ENCODE data around the gene RPS5. TPM values are rescaled to one million over a fixed set of nuclear protein-coding genes. Genes with fewer than 3 reads are reported as not detected.
"Not testable (repeated sequence)": the region's sequence is repeated elsewhere in the genome, so short reads cannot be mapped to it uniquely, and the experiment has no call there.

The RPS5 gene
- total RNA-seq, 1 donor = 1,453 TPM

GRCh38 chr19:58400316-58400915, 13.3 kb downstream of the RPS5 start:
- H3K4me3 ChIP-seq (ENCODE audit: low read depth, low read length) = peak overlapping the region; percentile 83
- DNase-seq (ENCODE audit: low read depth) = no peak
- TF ChIP-seq, protein P1, sequence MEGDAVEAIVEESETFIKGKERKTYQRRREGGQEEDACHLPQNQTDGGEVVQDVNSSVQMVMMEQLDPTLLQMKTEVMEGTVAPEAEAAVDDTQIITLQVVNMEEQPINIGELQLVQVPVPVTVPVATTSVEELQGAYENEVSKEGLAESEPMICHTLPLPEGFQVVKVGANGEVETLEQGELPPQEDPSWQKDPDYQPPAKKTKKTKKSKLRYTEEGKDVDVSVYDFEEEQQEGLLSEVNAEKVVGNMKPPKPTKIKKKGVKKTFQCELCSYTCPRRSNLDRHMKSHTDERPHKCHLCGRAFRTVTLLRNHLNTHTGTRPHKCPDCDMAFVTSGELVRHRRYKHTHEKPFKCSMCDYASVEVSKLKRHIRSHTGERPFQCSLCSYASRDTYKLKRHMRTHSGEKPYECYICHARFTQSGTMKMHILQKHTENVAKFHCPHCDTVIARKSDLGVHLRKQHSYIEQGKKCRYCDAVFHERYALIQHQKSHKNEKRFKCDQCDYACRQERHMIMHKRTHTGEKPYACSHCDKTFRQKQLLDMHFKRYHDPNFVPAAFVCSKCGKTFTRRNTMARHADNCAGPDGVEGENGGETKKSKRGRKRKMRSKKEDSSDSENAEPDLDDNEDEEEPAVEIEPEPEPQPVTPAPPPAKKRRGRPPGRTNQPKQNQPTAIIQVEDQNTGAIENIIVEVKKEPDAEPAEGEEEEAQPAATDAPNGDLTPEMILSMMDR (IDR thresholded peaks at IDR 0.05; ENCODE audit: insufficient read depth, low read length) = no peak

DNA sequence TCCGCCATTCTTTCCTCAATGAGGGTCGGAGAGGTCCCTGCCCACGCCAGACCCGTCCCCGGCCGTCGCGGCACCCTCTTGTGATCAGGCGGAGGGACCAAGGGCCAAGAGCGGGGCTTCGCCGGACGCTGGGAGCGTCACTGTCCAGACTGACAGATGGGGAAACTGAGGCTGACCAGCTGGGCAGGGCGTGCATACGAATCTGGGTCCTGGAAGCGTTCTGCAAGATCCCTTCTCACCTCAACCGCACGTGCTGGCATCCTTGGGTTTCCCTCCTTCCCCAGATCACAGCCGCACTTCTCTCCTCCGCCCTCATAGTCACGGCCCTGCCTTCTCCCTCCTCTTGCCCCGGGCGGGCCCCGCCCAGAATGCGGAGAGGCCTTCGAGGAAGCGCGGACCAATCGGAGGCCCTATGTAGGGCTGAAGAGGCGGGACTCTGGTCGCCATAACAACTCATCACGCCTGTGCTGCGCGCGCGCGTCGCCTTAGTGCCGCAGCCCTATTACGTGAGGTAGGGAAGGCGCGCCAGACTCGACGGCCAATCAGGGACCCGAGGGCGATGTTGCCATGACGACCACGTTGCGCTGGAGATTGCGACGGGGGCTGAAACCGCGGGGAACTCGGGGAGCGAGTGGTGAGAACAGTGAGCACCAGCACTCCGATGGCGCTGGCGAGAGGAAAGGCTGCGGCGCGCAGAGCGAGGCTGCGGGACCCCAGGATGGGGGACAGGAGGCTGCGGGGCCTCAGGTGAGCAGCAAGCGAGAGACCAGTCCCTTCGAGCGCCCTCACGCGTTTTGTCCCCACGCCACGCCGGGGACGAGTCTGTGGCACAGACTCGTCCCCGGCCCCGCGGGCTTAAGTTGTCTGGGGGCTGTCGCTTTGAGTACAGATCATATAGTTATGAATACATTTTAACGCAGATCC, 14.1 kb downstream of the RPS5 start:
- H3K4me3 ChIP-seq (ENCODE audit: low read depth, low read length) = peak overlapping the region; percentile 87
- TF ChIP-seq, protein P1 (IDR thresholded peaks at IDR 0.05; ENCODE audit: insufficient read depth, low read length) = no peak
- peak; percentile 99 for DNase-seq (ENCODE audit: low read depth)

DNA sequence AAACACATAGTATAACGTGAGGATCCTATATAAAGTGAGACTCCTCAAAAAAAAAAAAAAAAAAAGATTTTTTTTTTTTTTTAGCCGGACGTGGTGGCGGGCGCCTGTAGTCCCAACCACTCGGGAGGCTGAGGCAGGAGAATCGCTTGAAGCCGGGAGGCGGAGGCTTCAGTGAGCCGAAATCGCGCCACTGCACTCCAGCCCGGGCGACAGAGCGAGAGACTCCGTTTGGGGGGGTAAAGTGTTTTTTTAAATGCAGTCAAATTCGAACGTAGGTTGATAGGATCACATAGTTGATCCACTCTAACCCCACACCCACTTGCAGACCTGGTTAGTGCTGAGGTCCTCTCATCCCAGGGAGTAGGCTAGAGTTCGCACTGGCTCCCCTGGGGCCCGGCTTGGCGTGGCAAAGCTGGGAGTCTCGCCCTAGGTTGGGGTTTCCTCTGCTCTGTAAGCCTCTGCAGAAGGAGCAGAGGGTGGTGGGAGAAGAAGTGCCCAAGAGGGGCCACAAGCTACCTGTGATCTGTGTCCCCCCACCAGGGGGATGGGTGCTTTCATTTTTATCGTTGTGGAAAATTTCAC, 14.9 kb downstream of the RPS5 start:
- TF ChIP-seq, protein P1 (IDR thresholded peaks at IDR 0.05; ENCODE audit: insufficient read depth, low read length) = no peak

DNA sequence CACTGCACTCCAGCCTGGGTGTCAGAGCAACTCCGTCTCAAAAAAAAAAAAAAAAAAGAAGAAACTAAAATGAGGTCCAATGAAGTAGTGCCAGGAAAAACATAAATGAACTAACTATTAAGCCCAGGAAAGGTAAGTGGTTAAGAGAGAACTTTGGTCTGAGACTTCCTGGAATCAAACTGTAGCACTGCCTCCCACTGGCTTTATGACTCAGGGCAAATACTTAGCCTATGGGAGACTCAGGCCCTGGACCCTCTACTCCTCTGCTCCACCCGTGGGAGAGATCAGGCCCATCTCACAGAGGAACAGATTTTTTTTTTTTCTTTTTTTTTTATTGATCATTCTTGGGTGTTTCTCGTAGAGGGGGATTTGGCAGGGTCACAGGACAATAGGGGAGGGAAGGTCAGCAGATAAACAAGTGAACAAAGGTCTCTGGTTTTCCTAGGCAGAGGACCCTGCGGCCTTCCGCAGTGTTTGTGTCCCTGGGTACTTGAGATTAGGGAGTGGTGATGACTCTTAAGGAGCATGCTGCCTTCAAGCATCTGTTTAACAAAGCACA, 16.9 kb downstream of the RPS5 start:
- not testable (repeated sequence) for H3K4me3 ChIP-seq (ENCODE audit: low read depth, low read length); DNase-seq (ENCODE audit: low read depth)

More for the DNA sequence above, 14.9 kb downstream of the RPS5 start:
- peak overlapping the region; percentile 87 for H3K4me3 ChIP-seq (ENCODE audit: low read depth, low read length)
- no peak for DNase-seq (ENCODE audit: low read depth)

DNA sequence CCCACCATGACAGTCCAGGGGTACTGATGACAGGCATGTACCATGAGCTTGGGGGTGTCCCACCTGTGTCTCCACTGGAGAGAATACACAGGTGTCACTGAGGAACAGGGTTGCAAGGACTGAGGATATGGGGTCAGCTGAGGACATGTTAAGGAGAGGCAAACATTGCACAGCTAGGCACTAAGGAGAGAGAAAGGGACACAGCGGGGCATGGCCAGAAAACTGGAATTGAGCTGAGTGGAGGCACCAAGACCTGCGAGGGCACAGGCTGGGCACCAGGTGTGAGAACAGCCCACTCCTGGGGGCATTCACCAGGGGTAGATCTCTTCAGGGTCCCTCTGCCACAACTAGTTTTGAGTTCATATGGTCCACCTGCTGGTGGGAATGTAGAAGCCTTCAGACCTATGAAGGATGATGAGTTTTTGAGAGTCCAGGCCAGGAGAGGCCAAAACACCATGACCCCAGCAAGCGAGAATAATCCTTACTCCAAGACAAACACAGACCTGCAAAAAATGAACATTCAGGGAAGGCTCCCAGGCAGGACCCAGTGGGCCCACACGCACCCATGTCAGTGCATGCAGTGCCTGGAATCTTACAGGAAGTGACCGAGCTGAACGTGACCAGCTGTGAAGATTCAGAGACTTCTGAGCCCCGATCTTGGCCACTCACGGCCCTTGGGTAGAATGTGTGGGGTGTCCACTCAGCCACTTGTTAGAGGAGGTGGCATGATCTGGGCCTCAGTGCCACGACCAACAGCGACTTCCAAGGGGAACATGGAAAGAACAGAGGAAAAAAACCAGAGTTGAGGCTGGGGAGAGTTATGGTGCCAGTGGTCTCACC, 20.0 kb downstream of the RPS5 start:
- no peak for DNase-seq (ENCODE audit: low read depth)
- TF ChIP-seq, protein P1 (IDR thresholded peaks at IDR 0.05; ENCODE audit: insufficient read depth, low read length) = peak; percentile 33
- H3K4me3 ChIP-seq (ENCODE audit: low read depth, low read length) = peak overlapping the region; percentile 95

GRCh38 chr19:58407658-58408151, 20.6 kb downstream of the RPS5 start:
- DNase-seq (ENCODE audit: low read depth) = no peak
- TF ChIP-seq, protein P1 (IDR thresholded peaks at IDR 0.05; ENCODE audit: insufficient read depth, low read length) = no peak
- peak overlapping the region; percentile 95 for H3K4me3 ChIP-seq (ENCODE audit: low read depth, low read length)

Data from fibroblast of the aortic adventitia (primary cell).